ENCODE results near the gene TNS2.
"Not testable (repeated sequence)": the region's sequence is repeated elsewhere in the genome, so short reads cannot be mapped to it uniquely, and the experiment has no call there.

Gene TNS2

DNA sequence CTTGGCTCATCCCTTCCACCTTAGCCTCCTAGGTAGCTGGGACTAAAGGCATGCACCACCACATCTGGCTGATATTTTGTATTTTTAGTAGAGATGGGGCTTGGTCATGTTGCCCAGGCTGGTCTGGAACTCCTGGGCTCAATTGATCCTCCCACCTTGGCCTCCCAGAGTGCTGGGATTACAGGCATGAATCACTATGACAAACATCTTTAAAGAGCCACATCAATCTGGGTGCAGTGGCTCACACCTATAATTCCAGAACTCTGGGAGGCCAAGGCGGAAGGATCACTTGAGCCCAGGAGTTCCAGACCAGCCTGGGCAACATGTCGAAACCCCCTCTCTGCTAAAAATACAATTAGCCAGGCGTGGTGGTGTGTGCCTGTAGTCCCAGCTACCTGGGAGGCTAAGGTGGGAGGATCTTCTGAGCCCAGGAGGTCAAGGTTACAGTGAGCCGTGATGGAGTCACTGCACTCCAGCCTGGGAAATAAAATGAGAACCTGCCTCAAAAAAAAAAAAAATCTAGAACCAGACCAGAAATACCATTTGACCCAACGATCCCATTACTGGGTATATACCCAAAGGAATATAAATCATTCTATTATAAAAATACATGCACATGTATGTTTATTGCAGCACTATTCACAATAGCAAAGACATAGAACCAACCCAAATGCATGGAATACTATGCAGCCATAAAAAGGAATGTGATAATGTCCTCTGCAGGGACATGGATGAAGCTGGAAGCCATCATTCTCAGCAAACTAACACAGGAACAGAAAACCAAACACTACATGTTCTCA, 45.1 kb downstream of the TNS2 start:
- DNase-seq: not testable (repeated sequence)

DNA sequence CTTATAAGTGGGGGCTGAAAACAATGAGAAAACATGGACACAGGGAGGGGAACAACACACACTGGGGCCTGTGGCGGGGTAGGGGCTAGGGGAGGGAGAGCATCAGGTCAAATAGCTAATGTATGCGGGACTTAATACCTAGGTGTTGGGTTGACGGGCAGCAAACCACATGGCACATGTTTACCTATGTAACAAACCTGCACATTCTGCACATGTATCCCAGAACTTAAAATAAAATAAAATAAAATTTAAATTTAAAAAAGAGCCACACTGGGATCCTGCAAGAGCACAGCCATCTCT, 45.7 kb downstream of the TNS2 start:
- not testable (repeated sequence) for DNase-seq

DNA sequence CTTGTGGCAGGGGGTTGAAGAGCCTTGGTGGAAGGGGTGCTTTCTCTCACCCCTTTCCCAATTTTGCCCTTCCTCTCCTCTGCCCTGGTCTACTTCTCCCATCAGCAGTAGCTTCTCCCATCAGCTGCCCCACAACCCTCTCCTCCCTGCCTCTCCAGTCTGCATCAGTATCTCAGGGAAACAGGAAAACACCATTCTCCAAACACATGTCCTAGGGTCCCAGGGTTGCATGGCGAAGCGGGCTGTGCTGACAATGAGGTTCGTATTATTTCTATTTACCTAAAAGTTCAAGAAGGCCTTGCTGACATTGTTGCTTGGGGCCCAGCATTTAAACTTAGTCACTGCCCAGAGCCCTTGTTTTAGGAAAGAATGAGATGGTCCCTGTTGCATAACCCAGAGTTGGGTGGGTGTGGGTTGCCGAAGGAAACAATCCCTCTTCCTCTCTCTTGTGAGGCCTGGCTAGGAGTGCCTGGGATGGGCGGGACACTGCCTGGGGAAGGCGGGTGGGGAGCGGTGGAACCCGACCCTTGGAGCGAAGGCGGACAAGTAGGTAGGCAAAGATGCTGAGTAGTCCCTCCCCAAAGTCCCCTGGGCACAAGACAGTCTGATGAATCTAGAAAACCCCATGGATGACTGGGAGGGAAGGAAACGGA, 46.4 kb downstream of the TNS2 start:
- DNase-seq: peak; percentile 92

DNA sequence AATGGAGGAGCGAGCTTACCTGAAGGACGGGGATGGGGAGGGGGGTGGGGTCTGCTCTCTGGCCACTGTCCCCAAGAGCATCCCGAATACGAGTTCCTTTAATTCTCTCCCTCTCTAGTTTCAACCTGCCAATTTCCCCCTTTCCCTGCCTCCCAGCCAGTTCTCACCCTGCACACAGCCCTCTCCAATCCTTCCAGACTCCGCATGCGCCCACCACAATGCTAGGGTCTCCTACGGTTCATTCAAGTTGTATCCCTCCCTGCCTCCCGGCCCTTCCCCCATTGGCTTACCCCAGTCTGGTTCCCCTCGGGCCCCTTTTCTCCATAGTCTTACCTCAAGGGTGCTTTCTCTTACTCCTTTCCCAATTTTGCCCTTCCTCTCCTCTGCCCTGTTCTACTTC, 46.9 kb downstream of the TNS2 start:
- no peak for DNase-seq

DNA sequence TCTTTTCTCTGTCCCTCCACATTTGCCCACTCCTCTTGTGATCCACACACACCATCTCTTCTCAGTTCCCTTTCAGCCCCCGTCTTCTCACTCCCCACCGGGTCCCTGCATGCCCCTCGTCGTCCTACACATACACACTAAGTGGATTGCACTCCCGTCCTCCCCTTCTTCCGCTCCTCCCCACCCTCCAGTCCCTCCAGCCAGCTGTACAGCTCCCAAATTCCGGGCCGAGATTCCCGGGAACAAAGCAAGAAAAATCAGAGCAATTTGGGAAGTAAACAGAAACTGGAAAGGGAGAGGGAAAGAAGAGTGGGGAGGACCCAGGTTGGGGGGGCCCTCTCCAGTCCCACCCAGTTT, 47.3 kb downstream of the TNS2 start:
- peak; percentile 49 for DNase-seq

DNA sequence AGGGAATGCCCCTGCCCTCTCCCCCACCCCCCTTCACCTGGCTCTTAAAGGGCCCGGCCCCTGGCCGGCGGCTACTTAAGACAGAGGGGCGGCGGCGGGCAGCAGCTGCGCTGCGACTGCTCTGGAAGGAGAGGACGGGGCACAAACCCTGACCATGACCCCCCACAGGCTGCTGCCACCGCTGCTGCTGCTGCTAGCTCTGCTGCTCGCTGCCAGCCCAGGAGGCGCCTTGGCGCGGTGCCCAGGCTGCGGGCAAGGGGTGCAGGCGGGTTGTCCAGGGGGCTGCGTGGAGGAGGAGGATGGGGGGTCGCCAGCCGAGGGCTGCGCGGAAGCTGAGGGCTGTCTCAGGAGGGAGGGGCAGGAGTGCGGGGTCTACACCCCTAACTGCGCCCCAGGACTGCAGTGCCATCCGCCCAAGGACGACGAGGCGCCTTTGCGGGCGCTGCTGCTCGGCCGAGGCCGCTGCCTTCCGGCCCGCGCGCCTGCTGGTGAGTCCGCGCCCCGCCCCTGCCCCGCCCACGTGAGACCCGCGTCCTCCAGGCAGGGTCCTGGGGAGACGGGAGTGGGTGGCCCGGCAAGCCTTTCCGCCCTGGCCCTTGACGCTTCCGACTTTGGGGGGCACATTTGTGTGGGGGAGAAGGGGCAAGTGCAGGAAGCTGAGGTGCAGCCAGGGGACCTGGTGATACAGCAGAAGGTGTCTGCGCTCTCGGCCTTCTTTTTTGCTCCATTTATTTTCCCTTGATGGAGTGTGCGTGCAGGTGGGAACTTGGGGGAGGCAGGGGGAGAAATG, 47.9 kb downstream of the TNS2 start, which contains the start of gene IGFBP6:
IGFBP6 (plus strand) TSS at position 104 of the 790 bp plus-strand sequence; CDS start at position 155, 51 bp downstream.
- peak; percentile 39 for DNase-seq

DNA sequence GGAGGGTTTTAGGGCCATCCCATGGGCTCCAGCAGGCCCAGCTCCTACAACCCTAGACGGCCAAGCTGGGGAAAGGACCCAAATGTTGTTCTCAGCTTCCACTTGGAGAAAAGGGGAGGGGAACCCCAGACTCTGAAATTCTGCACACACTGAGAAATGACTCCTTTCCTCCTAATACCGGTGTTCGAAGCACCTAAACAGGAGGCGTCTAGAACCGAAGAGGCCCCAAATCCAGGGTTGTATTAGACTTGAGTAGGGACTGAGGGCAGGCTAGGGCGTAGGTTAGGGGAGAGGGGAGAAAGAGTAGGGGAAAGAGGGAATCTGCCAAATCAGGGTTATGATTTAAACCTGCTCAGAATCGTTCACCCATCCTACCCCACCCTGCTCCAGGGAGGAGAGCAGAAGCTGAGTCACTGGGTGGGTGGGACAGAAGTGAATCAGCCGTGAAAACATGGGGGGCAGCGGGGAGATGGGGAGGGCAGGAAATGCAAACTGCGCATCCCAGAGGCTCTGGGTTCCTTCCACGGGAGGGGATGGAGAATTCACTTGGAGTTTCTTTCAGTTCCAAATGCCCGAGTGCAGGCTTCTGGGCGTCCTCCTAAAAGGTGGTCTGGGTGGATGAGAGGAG, 48.6 kb downstream of the TNS2 start:
- peak; percentile 86 for DNase-seq

DNA sequence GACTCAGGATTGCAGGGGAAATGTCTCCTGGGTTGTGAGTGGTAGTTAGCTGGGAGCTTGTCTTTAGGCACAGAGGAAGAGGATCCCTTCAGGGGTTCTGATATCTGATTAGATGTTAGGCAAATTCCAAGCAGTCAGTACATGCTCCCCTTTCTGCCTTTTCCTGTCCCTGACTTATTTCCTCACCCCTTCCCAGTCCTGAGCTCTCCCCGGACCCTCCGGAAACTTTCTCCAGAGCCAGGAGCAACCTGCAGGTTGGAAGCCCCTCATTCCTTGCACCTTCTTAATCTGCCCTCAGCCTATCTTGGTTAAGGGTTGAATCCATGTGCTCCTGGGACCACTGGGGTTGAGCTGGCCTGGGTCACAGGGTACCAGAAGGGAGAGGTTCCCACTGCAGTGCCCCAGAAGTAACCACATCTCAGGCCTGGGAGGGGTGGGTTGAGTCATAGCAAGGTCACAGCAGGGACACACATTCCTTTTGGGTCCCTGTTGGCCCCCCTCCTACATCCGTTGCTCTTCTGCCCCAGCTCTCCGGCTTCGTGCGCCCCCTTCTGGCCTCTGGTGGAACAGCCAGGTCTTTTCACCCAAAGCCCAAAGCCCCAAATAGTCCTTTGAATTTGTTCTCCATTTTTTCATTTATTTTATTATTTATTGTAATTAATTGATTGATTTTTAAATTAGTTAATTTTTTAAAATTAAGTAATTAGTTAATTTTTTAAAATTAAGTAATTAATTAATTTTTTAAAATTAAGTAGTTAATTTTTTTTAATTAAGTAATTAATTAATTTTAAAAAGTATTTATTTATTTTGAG, 49.4 kb downstream of the TNS2 start:
- DNase-seq: peak; percentile 98

DNA sequence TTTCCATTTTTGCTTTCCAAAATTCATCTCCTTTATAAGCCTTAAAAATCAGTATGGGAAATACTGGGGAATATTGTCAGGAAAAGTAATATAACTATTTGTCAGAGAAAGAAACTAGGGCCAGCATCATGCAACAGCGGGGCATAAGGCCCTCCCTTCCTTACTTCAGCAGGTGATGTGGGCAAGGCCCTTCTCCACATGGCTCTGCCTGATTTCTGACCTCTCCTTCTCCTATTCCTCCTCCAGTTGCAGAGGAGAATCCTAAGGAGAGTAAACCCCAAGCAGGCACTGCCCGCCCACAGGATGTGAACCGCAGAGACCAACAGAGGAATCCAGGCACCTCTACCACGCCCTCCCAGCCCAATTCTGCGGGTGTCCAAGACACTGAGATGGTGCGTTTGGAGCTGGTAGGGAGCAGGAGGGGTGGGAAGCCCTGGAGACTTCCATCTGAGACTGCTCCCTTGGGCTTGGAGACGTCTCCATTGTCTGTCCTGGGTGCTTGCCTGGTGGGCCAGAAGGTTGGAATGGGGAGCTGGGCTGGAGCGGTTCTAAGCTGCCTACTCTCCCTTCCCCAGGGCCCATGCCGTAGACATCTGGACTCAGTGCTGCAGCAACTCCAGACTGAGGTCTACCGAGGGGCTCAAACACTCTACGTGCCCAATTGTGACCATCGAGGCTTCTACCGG, 50.7 kb downstream of the TNS2 start:
- DNase-seq: no peak

DNA sequence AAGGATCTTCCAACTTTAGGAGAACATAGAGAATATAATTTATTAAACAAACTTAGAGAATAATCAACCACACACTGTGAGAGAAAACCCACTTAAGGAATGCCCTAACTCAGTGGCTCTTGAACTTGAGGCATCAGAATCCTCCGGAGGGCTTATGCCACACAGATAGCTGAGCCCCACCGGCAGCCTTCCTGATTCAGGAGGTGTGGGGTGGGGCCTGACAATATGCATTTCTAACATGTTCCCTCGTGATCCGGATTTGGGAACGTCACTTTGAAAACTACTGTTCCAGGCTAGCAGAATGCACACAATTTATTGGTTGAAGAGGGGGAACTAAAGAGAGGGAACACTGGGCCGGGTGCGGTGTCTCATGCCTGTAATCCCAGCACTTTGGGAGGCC, 51.4 kb downstream of the TNS2 start:
- no peak for DNase-seq

DNA sequence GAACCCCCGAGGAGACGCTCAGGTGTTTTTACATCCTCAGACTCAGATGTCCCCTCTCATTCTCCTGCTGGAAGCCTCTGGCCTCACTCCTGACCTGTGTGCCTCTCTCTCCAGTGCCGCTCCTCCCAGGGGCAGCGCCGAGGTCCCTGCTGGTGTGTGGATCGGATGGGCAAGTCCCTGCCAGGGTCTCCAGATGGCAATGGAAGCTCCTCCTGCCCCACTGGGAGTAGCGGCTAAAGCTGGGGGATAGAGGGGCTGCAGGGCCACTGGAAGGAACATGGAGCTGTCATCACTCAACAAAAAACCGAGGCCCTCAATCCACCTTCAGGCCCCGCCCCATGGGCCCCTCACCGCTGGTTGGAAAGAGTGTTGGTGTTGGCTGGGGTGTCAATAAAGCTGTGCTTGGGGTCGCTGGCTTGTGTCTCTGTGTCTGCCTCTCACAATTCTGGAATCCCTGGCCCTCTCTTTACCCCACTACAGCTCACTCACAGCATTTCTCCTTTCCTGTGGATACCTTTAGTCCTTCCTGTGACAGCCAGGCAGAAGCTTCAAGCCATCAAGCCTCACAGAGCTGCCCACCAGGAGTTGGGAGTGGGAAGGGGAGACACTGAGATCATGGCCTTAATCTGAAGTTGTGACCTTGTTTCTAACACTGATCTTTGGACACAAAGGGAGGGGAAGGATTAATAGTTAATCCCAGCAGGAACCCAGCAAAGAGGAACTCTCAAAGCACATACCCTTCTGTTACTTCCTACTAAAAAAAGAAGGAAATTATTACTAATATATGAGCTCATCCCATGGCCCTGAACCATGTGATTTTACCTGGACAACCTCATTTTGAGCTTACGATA, 52.3 kb downstream of the TNS2 start:
- no peak for DNase-seq

DNA sequence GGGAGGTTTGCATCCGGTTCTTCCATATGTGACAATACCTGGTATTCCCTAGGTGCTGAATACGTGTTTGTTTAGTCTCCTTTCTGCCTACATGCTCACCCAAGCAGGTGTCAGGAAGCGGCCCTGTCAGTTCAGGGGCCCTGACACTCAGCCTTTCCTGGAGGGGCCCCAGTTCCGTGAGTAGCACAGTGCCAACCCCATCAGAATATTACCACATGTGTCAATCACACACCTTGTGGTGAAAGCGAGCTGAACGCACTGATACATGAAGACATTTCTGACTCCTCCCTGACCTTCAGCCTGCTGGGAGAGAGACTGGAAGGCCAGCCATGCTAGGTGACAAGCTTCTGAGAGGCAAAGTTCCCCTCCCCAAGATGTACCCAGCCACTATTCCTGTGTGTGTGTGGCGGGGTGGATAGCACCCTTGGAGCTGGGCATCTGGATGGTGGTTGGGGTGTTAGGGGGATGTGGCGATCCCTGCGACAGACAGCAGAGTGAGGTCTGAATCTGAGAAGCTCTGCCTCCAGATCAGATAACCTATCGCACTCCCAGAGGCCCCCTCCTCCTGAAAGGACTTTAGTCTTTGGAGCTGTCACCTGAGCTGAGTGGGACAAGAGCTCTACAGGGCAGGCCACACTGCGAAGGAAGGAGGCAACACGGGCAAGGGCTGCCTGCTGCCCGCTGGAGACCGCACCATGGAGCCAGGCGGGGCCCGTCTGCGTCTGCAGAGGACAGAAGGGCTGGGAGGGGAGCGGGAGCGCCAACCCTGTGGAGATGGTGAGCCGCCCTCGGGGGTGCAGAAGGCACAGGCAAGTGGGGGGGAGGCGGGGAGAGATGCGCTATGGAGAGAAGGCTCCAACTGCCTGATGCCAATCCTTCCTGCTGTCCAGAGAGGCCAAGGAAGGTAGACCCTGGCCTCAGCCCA, 53.3 kb downstream of the TNS2 start, which contains the start of gene SOAT2:
SOAT2 (plus strand) TSS at position 604 of the 925 bp plus-strand sequence; CDS start at position 696, 92 bp downstream.
- DNase-seq: no peak

DNA sequence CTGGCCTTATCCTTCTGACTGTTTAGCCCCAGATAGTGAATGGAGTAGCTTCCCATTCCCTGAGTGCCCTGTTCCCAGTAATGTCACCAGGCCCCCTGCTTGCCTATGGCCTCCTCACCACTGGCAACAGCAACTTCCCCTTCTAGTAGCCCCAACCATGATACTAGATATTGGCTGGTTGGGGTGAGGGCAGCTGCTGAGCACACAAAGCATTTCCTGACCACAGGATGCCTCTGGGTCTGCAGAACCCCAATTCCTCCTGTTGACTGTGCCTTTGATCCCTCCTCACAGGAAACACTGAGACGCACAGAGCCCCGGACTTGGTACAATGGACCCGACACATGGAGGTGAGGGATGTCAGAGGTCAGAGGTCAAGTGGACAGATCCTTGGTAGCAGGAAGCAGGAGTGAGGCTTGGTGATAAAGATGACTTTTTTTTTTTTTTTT, 54.0 kb downstream of the TNS2 start:
- DNase-seq: no peak

DNA sequence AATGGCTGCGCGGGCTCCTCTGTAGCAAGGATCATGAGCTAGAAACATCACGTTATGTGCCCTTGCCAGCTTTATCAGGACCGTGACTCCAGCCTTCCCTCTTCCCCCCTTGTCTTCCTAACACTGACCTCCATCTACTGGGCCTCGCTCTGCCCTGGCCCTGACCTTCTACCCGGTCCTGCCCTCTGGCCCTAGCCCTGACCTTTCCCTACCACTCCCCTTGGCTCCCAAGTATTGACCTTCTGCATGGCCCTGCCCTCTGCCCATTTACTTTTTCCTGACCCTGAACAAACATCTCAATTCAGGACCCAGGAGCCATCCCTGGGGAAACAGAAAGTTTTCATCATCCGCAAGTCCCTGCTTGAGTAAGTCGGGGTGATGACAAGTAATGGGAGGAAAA, 55.4 kb downstream of the TNS2 start:
- no peak for DNase-seq

DNA sequence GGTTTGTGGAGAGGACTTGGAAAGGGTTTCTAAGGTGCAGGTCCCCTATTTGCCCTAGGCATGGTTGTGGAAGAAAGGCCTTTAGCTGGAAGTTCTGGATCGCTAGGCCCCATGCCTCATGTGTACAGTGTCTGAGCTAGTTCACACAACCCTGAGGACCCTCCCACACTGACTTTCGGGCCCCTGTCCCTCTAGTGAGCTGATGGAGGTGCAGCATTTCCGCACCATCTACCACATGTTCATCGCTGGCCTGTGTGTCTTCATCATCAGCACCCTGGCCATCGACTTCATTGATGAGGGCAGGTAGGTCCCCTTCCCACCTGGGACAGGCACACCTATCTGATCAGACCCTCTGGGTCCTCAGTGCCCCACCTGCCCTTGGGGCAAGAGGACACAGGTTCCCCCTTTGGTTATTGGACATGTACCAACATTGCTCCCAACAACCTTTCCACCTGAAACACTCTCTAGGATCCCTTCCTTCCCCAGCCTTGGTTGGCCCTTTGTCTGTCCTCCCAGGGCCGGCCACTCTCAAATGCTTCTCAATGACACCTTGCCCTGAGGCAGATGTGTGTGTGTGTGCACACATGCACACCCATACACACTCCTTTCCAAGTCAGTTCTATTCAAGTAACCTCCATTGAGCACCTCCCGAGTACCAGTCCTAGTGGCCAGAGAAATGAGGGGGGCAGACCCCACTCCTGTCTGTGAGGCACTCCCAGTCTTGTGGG, 56.0 kb downstream of the TNS2 start:
- no peak for DNase-seq

DNA sequence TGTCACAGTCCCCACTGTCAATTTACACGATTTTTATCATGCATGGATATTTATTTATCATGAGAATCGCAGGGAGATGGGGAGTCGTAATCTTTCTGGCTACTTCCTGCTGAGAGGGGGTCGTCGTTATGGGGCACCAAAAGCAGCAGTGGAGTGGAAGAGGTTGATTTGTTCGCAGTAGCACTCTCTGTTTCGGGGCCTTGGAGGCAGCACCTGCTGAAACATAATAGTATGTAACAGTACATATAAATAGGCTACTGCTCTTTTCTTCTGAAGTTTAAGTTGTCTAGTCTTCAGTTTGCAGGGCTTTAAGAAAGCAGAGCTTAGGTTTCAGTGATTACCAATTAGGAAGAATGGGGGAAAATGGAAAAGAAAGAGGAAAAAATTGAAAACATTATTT, 57.3 kb downstream of the TNS2 start:
- DNase-seq: no peak

DNA sequence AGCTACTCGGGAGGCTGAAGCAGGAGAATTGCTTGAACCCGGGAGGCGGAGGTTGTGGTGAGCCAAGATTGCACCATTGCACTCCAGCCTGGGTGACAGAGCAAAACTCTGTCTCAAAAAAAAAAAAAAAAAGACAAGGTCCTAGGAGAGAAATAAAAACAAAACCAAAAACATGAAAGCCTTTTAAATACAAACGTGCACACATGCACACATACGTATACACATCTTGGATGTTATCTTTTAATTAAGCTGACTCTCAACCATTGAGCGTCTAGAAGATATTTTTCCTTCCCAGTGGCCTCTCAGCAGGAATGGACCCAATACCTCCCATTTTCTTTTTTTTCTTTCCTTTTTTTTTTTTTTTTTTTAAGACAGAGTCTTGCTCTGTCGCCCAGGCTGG, 62.6 kb downstream of the TNS2 start:
- not testable (repeated sequence) for DNase-seq

DNA sequence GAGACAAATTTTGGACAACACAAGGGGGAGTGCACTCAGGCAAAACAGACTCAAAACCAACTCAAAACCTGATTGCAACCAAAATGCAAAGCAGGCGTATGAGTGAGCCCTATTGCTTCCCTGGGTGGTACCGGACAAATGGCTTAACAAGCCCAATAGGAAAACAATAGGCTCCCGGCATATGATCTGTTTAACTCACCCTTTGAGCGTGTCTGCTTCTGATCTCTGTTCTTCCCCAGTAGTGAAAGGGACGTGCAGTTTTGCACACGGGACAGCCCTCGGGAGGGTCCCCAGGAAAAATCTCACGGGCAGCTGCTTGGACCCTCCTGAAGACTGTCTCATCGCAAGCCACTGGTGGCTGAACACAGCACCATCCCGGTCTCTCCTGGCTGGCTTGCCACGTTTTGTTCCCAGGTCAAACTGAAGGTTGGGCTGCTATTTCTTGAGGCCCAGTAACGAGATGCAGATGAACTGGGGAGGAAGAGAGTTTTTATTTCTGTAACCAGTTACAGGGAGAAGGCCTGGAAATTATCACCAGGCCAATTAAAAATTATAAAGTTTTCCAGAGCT, 63.4 kb downstream of the TNS2 start:
- no peak for DNase-seq
